Right lung (tissue), 10 donors: Measurements from ENCODE around the gene C2CD3. TPM values are rescaled to one million over a fixed set of nuclear protein-coding genes. Genes with fewer than 3 reads are reported as not detected.

Experiments
- DNase-seq, 2 donors: peaks; one replicate each; pipeline ENCODE4 v3.0.0-alpha.2; 2013
- long read RNA-seq, 8 donors: transcript quantifications; one replicate each; lab custom pipeline, GENCODE V29; 2026
- polyA plus RNA-seq, 5 donors: library from polyadenylated mRNA; unstranded; fragments of 120-200 nt; gene quantifications; one replicate each; pipeline versions ENCODE4 v1.2.1 to v1.2.3, GENCODE V29; 2013; ENCODE audit warnings: inconsistent platforms in 1 of 5, low replicate concordance in 1 of 5; ENCODE audit not compliant: insufficient read length in 5 of 5, insufficient read depth in 1 of 5

C2CD3 gene, protein sequence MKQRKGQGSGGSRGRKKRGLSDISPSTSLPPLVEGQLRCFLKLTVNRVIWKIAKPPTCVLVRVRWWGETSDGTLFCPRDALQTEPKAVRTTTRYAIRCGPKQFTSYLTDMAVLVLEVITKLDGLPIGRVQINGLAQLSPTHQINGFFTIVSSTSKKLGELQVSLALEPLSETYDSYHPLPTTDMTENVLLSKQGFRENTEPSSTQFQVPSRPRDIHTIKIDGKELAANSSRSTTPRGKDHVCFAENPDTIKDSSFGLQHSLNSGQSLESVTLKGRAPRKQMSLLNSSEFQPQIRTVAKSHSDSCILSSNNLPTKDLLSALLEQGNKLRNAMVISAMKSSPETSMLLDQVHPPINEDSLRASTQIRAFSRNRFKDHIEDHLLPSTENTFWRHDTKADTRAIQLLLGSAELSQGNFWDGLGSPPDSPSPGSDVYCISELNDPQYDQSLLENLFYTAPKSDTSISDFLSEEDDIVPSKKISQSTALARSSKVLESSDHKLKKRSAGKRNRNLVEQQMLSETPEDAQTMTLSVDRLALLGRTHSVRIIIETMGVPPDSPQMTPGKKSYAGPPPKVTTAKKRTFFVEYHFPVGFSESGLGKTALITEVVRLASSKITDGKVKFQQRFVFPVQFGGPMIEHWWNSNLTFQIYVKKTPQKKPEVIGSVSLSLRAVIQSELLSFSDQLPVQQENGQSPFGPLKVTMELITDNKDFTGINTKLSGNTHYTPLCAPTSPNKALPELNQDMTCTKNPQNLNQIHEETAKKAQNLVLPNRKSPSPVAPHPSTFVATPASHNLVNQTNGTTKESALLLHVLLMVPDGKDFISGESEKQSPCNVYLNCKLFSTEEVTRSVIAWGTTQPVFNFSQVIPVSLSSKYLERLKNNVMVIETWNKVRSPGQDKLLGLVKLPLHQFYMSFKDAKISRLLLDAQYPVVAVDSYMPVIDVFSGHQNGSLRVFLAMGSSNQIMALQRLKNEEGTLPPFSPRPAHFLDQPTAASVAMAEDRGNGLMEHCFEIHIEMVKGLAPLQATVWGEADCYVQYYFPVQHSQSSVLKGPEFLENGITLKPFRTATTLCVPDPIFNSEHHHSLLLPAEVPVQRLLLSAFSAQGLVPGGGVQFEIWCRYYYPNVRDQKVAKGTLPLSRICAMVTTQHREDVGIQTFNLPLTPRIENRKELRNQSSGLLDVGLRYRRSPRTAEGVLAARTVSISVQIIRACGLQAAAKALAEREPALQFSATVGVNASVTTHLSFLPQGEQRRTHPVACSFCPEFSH (N-terminal part only)
- 10 to 100 TPM; 20.8 to 30.7 (median 27.8) TPM for polyA plus RNA-seq
- long read RNA-seq, donor 1 = 0 reads
- long read RNA-seq, donor 2 = 0 reads
- long read RNA-seq, donor 3, partial matches to known transcripts = 7 of 13 reads
- long read RNA-seq, donor 3, other reads (novel, unspliced or antisense) = 6 of 13 reads
- long read RNA-seq, donor 4, partial matches to known transcripts = 5 of 5 reads
- long read RNA-seq, donor 4, other reads (novel, unspliced or antisense) = 0 of 5 reads
- long read RNA-seq, donor 5, partial matches to known transcripts = 0 of 2 reads
- long read RNA-seq, donor 5, other reads (novel, unspliced or antisense) = 0 of 2 reads
- long read RNA-seq, donor 6 = 0 reads
- long read RNA-seq, donor 7, partial matches to known transcripts = 88 of 102 reads
- long read RNA-seq, donor 7, other reads (novel, unspliced or antisense) = 14 of 102 reads
- long read RNA-seq, donor 8, partial matches to known transcripts = 0 of 1 reads
- long read RNA-seq, donor 8, other reads (novel, unspliced or antisense) = 0 of 1 reads

DNA sequence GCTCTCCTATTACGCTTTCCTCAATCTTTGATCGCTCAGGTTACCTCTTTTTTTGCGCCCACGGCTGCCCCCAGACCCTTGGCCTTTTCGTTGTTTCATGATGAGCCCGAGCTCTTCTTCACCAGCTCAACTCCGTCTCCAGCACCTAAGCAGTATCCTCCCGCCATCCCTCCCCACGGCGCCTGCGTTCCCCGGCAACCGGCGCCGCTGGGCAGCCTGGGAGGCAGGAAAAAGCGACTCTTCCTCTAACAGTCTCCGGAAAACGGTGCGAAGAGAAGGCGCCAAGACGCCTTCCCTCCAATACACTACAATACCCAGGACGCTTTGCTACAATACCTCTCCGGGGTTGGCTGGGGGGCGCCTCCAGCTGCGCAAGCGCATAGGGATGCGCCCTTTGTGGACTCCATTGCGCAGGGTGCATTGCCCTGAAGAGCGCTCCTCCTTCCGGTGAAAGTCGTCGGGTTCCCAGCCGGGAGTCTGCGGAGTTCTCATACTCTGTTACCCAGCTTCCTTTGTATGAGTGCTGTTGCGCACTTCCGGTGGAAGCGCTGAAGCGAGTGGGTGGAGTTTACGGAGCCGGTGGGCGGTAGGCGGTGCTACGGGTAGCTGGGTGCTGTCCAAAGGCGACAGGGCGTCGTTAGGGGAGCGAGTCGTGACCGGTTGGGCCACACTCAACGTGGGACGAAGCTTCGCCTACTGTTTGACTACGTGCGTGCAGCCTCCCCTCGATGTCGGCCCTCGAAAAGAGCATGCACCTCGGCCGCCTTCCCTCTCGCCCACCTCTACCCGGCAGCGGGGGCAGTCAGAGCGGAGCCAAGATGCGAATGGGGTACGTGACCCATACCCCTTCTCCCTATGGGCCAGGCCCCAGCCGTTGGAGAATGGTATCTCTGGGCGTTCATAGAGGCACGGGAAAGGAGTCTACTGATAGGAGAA is at the start of gene C2CD3, which contains the start of gene PPME1:
TSS of gene C2CD3 (minus strand) at position 309 of the 936 bp plus-strand sequence. CDS start at position 99, 210 bp downstream.
TSS of gene PPME1 (plus strand) at position 596 of the 936 bp plus-strand sequence. CDS start at position 729, 133 bp downstream.
- peak; percentile 99 for DNase-seq

DNA sequence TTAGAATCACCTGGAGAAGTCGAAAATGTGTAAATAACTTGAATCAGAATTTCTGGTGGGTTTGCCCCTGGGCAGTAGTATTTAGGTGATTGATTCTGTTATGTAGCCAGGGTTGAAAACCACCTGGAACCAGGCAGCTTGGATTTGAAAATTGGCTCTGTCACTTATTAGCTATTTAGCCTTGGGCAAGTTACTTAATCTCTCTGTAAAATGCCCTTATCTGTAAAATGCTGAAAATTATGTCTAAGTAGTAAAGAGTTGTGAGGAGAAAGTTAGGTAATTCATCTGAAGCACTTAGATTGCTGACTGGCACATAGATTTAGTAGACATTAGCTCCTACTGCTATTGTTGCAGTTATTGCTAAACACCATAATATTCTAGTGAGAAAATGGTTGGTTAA is 49.6 kb upstream of the C2CD3 start:
- DNase-seq = no peak

DNA sequence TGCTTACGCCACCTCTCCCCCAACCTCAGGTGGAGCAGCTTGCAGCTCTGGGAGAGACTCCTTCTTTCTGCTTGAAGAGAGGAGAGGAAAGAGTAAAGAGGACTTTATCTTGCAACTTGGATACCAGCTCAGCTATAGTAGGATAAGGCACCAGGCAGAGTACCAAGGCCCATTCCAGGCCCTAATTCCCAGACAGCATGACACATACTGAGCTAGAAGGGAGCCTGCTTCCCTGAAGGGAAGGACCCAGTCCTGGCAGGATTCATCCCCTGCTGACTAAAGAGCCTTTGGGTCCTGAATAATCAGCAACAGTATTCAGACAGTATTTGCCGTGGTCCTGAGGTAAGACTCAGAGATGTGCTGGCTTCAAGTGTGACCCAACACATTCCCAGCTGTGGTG is 41.7 kb upstream of the C2CD3 start:
- no peak for DNase-seq

DNA sequence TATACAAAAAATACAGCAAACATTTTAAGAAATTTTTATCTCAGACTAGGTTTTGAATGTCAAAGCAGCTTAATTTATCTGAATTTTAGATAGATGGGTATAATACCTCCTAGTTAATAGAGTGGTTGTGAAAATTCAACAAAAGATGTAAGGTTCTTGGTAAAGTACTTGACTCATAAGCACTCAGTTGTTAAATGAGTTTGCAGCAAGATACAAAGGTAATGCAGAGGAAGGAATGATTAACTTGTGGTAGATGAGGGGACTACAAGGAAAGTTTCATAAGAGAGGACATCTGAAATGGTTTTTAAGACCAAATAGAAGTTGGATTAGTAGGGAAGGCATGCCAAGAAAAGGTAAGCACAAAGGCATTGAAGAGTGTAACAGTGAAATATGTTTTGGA is 37.7 kb upstream of the C2CD3 start:
- DNase-seq = no peak

DNA sequence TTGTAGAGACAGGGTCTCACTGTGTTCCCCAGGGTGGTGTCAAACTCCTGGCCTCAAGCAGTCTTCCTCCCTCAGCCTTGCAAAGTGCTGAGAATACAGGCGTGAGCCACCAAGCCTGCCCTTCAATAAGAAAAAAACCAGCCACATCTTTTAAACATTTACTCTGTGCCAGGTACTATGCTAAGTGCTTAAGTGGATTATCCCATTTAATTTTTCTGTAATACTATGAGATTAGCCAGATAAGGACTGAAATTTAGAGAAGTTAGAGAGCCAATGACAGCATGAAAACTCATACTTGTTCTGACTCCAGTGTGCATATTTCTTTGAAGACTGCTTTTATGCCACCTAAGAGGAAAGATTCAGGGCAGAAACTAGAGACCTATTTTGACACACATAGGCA is 35.9 kb upstream of the C2CD3 start:
- DNase-seq = no peak

DNA sequence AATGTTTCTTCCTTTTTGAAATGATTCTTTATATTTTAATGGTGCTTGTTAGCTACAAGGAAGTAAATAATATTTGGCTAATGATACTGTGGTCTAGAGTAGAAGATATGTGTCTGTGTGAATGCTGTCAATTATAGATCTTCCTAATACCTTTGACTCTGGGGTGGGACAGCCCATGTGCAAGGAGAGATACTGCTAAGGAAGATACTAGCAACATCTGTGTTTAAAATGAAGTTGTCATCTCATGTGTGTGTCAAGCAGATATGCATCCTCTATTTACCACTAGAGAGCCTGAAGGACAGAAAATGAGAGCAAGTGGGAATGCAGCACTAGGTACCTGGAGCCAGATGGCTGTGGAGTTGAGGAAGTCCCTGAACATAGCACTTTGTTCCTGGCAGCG is 34.4 kb upstream of the C2CD3 start:
- no peak for DNase-seq

DNA sequence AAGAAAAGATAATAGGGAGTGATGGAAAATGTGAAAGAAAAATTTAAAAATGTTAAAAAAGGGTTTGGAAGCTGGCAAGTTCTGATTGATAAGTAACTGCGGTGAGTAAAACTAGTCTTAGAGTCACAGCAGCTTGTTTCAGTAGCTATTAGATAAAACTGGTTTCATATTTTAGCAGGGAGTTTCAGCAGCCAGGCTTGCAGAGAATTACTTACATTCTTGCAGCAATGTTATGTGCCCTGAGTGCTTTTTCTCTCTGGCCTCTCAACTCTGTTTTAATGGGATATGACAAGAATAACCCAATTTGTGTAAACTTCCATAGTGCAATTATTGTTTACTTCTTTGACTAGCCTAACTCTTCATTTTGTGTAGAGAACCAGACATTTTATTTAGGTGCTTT is 33.9 kb upstream of the C2CD3 start:
- no peak for DNase-seq

DNA sequence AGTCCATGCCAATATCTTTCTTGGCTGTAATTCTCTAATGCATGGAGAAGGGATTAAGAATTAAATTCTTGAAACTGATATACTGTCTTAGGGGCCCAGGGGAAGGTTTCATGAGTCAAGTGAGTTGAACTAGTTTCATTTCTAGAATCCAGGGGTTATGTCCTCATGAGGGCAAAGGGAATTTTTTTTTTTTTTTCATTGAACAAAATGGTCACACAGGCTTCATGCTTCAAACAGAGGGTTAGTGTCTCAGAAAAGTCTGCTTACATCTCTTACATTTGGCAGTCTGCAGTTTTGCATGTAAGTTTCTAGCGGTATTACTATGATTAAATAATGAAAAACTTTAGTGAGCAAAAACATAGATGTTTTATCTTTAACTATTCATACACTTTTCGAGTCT is 33.2 kb upstream of the C2CD3 start:
- DNase-seq = no peak

DNA sequence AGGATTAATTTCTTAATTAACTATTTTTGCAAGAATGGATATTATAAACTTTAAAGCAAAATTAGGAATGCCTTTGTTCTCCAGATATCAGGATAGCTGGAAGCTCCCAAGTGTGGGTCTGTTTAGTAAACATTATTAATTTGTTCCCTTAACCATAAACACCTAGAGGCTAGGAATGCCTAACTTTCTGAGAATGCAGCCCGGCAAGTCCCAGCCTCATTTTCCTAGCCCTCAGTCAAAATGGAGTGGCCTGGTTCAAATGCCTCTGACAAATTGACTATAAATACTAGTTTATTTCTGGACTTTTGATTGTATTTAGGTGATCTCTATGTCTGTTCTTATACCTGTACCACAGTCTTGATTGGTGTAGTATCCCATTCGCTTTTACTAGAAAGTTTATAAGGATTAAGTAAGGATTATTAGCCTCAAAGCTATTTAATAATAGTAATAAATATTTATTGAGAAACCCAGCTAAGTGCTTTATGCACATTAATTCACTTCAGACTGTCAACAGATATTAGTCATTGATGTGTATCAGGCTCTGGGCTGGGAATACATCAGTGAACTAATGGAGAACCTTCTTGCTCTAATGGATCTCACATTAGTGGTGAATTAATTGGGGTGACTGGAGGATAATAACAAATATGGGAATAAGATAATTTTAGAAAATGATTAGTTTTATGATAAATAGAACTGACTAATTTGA is 26.1 kb upstream of the C2CD3 start:
- DNase-seq = no peak

DNA sequence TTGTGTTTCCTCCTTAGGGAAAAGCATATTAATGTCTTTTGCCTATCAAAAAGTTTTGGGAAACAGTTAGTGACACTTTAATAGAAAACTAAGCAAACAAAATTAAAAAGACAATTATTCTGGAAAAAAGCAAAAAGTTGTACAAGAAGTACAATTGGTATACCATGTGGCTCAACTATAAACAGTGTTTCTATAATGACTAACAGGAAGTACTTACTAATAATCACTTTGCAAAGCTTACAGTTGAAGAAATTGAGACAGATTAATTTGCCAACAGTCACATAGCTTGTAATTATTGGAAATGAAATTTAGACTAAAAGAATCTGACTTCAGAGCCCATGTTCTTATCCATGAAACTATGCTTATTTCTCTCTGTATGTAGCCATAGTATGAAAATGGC is 25.0 kb upstream of the C2CD3 start:
- DNase-seq = no peak

DNA sequence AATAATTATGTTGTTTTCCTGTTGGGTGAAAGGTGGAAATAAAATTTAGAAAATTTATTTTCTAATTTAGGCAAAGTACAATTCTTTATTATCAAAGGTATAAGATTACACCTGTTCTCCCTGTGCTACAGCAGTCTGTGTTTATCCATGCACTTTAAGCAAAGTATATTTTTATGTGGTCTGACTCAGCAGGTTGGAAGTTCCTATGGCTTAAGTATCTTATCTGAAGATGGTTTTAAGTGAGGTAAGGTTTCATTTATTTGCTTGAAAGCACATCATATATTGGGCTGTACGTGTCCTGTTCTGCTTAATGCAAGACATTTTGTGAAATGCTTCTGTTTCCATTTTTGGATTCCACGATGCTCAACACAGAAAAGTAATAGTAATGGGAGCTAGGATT is 14.9 kb upstream of the C2CD3 start:
- no peak for DNase-seq

DNA sequence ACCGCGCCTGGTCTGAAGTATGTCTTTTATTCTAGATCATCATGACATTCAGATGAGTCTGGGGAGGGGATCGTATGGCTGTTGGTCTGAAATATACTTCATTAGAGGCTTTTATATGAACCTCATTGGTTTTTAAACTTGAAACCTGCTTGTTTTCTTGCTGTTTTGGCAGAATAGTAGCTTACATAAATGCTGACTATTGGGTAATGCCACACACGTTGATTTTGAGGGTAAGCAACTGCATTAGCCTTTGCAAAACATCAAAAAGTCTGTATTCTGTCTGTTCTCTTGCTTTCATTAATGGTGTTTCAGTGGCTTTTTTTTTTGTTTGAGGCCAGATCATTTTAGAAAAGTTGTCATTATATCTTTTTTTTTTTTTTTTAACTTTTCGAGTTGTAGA is 14.5 kb upstream of the C2CD3 start:
- no peak for DNase-seq

DNA sequence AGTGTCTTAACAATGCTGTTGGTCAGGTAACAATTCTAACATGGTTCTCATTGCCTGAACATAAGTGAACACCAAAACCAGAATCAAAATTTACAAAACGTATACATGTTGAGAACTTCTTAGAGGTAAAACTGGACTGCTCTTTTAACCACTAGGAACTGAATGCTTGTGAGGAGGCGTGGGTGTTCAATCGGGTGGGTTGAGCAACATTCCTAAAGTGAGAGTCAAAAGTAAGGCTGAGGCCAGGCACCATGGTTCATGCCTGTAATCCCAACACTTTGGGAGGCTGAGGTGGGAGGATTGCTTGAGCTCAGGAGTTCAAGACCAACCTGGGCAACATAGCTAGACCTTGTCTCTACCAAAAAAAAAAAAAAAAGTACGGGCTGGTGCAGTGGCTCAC is 11.8 kb upstream of the C2CD3 start:
- no peak for DNase-seq

DNA sequence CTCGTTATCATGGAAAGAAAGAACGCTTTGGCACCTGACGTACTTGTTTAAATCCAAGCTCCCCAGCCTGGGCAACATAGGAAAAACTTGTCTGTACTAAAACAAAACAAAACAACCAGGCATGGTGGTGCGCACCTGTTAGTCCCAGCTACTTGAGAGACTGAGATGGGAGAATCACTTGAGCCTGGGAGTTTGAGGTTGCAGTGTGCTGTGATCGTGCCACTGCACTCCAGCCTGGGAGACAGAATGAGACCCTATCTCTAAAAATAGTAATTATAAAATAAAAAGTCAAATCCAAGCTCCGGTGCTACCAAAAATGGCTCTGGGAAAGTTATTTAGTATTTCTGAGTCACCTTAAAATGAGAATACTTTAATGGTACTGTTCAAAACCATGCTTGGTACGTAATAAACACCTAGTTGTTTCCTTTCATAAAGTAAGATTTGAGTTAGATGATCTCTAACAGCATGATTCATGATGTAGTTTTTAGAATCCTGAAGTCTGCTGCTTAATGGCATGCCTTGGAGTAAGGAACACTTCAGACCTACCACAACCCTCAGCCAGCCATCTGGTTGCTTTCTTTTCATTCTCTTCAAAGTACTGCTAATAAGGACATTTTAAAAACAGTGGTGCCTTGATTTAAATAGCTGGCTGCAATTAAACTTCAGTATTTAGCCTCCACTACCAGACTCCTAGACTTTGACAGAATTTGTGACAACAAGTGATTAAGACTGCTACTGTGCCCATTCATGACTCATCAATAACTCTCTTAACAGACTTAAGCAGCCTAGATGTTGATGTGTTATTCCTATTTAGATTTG is 8.6 kb upstream of the C2CD3 start:
- no peak for DNase-seq

DNA sequence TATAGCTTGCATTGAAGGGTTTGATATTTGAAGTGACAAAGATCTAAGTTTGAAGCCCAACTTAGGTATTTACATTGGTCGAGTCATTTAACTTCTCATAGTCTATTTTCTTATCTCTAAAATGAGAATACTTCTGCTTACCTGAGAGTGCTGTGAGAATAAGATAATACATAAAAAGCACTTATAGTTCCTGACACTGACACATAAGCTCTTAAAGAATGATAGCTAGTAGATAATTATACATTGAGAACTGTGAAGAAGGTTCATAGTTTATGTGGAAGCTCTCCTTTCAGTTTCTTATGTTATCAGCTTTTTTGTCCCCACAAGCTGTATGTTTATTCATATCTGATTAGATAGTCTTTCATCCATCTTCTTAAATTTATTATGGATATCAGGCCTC is 5.1 kb upstream of the C2CD3 start:
- no peak for DNase-seq

DNA sequence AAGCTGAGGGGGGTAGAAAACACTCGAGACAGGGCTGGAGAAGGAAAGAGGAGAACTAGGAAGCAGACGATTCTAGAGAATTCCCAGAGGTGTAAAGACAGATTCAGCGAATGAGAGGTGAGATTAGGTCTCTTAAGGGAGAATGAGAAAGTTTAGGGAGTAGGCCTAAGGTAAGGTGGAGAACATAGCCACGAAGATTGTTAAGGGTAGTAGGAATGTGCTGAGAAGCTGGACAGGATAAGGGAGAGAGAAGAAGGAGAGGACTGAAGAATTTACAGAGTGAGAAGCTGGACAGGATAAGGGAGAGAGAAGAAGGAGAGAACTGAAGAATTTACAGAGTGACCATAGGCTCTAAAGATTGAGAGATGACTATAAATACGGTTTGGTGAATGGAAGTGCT is 1.2 kb upstream of the C2CD3 start:
- peak in 1 of 2 donors; percentile 4 for DNase-seq

DNA sequence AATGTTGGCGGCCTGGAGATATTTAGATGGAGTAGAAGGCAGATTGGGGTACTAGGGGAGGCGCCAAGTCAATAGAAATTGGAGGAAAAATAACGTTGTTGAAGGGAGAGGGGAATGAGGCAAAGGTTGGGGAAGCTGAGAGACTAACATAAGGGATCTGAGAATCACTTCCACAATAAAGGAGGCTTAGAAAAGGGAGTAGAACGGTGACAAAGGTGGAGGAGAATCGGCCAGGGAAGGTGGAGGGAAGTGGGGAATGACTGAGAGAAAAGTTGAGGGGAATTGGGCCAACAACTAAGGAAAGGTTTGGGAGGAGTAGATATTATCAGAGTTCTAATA is 797 bp upstream of the C2CD3 start:
- no peak for DNase-seq
